GM19351 (cell line): ENCODE data around the gene FBP2.
"Not testable (repeated sequence)": the region's sequence is repeated elsewhere in the genome, so short reads cannot be mapped to it uniquely, and the experiment has no call there.

Experiments used
- ATAC-seq: cut with Tn5 transposase; IDR thresholded peaks from one replicate; pipeline ENCODE4 v1.9.1; 2021; ENCODE audit warnings: mild to moderate bottlenecking, moderate library complexity; ENCODE audit not compliant: unreplicated experiment

Gene FBP2

DNA sequence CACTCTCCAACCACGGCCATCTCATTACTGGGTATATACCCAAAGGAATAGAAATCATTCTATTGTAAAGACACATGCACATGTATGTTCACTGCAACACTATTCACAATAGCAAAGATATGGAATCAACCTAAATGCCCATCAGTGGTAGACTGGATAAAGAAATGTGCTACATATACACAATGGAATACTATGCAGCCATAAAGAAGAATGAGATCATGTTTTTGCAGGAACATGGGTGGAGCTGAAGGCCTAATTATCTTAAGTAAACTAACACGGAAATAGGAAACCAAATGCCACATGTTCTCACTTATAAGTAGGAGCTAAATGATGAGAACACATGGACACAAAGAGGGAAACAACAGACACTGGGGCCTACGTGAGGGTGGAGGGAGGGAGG lies 29.3 kb downstream of the FBP2 start:
- not testable (repeated sequence) for ATAC-seq

DNA sequence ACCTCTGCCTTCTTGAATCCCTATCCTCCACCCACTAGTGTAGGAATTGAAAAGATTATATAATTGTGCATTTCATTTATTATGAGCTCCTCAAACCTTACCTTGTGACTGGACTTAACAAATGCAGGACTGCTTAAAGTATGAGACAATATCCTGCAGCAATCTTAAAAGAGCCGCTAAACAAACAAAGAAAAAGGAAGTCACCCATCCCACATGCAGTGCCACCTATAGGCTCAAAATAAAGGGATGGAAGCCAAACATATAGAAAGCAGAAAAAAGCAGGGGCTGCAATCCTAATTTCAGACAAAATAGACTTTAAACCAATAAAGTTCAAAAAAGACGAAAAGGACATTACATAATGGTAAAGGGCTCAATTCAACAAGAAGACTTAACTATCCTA lies 30.1 kb downstream of the FBP2 start:
- no peak for ATAC-seq

DNA sequence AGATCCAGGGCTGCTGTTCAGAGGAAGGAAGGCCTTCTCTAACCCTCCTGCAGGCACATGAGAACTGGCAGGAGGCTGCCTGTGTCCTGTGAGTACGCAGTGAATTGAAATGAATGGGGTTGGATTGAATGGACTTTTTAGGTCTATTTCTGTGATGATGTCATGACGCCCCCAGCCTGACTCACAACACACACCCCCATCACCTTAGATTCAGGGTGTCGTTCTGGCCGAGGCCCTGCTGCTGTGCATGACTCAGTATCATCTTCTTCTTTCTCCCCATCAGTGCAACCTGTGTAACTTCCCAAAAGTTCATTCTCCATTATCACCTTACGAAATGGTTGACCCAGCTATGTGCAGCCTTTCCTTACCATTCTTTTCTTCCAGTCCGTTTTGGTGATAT lies 33.4 kb downstream of the FBP2 start:
- no peak for ATAC-seq

DNA sequence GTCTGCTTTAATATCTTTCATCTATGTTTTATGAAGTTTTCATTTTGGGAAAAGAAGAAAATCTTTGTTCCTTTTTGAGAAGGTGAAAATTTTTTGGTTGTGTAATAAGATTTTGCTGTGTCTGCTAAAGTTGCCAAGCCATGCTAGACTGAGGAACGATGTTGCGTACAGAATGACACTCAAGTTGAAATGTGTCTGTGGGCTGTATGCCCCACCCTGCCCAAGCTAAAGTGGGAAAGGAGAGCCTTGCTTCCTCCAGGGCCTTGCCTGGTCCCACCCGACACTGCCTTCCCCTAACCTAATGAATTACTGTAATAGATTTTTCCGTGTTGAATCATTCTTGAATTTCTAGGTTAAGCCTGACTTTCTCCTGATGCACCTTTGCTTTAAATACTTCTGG lies 36.2 kb downstream of the FBP2 start:
- ATAC-seq: no peak

DNA sequence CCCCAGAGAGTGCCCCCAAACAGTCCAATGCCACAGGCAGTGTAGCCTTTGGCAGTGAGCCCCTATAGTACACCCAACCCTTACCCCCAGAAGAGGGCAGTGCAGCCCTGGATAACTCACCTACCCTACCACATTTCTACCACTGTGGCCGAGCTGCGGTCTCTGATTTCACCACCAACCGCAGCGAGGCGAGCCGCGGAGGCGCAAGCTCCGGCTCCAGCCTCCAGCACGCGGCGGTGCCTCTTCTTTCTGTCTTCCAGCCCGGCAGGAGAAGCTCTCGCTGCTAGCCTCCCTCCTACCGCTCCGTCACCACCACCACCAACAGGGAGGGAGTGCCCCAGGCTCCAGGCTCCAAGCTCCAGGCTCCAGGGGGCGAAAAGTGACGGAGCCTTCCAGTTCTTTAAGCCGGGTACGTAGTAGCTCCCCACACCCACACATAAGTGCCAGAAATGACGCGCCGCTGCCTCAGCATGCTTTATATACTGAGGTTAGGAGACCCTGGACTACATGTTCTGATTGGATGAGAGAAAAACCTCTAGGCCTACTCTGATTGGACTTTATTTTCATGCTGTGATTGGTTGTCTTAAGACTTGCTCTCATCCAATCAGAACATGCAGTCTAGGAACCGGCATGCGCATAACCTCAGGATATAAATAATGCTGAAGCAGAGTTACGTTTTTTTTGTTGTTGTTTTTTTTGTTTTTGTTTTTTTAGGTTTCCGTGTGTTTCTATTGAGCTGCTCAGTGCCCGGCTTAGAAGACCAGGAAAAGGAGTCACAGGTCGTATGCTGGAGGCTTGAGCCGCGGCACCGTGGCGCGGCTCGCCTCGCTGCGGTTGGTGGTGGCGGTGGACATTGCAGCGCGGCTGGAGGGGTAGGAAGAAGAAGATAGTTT lies 38.9 kb downstream of the FBP2 start, which contains the start of gene PCAT7:
PCAT7 (plus strand) TSS at position 645 of the 893 bp plus-strand sequence.
- ATAC-seq: no peak

DNA sequence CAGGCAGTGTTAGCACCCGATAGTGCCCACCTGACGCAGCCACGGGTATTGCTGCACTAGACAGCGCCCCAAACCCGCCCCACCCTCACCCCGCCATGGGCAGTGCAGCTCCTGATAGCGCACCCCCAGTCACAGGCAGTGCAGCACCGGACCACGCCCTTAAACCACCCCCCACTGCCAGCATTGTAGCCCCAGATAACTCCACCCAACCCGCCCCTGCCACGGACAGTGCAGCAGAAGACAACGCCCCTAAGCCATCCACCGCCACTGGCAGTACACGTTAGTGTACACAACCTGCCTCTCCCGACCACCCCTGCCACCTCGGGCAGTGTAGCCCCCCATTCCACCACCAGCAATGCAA lies 39.6 kb downstream of the FBP2 start:
- no peak for ATAC-seq

DNA sequence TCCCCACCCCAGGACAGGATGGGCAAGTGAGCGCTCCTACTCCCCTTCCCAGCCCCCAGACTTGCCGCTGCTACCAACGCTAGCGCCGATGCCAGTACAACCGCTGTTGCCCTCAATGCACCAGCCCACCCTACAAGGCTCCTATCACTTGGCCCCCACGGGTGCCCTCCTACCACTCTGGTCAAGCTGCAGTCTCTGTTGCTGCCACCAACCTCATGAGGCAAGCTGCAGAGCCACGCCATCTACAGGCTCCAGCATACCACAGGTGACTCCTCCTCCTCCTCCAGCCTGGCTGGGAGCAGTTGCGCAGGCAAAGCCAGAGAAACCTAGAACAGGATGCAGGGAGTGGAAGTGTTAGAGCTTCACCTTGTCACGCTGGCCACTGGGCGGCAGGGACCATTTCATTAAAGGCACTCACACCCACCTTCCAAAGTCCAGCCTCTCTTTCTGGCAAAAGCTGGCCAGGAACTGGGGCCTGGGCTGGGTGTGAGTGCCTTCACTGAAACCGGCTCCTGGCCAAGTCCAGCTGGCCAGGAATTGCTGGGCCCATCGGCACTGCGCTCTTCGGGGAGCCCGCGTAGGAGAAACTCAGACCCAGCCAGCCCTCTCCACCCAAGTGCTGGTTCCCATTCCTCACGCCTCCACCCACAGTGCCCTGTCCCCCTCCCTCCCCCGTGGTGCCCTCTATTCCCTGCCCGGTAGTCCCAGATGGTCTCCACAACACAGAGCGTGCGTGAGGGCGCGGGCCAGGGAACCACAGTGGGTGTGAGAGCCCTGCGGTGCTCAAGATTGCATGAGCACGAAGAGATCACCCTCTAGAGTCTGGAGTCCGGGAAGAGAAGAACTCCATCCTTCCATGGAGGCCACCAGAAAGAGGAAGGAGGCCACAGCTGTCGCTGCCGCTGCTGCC lies 40.3 kb downstream of the FBP2 start:
- ATAC-seq: no peak

DNA sequence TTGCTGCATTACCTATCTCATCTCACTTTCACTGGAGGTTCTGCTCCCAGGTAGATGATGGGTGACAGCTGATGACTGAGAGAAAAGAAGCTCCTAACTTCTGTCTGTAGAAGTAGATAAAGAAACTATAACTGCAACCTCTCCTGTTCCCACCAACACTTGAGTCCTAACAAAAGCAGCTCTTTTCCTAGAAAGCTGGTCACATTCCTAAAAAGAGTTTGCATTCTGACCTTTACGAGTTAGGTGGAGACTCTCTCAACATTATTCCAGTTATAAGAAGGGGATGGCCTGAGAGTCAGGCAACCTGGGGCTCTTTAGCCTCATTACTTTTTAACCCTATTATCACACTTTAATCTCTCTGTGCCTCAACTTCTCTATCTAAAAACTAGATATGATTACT lies 47.7 kb downstream of the FBP2 start:
- ATAC-seq: no peak

DNA sequence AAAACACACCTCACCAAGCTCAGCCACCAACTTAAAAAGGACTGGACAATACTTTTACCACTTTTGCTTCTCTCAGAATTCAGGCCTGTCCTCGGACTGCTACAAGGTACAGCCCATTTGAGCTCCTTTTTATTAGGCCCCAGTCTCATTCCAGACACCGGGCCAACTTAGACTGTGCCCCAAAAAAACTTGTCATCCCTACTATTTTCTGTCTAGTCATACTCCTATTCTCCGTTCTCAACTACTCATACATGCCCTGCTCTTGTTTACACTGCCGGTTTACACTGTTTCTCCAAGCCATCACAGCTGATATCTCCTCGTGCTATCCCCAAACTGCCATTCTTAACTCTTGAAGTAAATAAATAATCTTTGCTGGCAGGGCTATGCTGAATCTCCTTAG lies 49.3 kb downstream of the FBP2 start:
- ATAC-seq: not testable (repeated sequence)

DNA sequence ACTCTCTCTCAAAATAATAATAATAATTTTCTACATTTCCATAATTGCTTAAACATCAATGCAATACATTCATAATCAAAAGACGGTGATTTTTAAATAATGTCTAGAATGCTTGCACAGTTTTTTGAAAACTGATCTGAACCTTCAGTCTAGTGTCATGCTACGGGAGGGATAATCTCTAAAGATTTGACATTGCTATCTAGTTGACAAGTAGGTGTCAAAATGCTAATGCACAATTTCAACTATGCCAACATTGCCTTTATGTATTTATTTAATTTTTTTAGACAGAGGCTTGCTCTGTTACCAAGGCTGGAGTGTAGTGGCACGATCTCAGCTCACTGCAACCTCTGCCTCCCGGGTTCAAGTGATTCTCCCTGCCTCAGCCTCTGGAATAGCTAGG lies 54.7 kb downstream of the FBP2 start:
- ATAC-seq: no peak

DNA sequence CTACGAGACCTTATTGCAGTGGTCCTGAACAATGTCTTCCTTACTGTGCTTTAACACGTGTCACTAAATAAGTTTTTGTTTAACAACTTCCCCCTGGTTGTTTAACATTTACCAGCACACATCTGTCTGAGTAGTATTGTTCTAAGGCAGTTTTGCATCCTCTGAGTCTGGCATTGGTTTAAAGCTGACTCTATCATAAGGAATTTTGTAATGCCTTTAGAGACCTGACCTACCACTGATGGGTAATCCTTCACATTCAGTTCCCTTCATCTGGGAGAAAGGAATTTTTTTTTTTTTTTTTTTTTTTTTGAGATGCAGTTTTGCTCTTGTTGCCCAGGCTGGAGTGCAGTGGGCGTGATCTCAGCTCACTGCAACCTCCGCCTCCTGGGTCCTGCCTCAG lies 58.7 kb downstream of the FBP2 start:
- no peak for ATAC-seq

DNA sequence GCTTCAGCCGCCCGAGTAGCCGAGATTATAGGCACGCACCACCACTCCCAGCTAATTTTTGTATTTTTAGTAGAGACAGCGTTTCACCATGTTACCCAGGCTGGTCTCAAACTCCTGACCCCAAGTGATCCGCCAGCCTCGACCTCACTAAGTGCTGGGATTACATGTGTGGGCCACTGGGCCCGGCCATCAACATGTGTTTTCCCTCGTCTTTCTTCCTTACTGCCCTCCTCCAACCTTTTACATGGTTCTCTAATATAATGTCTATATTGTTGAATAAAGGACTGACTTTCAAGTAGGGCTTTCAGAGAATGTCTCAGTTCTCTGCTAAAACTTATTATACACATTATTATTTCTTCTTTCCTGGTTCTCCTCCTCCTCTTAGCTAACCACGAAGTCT lies 60.0 kb downstream of the FBP2 start:
- no peak for ATAC-seq

DNA sequence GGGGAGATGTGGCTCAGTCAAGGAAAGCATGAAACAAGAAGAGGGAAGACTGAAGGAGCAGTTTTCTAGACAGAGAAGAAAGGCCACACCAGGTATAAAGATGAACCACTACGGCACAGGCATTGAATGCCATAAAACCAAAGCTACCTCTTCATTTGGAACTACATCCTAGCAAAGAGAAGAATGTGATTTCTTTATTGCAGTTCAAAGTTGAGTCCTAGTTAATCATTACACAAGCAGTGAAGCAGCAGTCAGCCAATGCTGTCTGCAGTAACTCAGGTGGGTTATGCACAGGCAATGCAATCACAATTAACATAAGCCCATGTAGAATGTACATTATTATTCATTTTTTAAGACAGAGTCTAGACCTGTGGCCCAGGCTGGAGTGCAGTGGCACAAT lies 60.5 kb downstream of the FBP2 start:
- ATAC-seq: no peak

DNA sequence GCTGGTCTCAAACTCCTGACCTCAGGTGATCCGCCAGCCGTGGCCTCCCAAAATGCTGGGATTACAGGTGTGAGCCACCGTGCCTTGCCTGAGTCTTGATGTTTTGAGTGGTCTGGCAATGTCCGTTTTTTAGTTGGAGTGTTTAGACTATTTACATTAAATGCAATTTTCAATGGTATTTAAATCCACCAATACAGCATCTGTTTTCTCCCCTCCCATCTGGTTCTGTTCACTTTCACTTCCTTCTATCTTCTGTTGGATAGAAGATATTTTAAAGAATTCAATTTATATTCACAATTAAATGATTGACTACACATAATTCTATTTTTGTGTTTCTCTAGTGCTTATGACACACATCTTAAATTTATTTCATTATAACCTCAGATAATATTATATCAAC lies 64.7 kb downstream of the FBP2 start:
- ATAC-seq: no peak

DNA sequence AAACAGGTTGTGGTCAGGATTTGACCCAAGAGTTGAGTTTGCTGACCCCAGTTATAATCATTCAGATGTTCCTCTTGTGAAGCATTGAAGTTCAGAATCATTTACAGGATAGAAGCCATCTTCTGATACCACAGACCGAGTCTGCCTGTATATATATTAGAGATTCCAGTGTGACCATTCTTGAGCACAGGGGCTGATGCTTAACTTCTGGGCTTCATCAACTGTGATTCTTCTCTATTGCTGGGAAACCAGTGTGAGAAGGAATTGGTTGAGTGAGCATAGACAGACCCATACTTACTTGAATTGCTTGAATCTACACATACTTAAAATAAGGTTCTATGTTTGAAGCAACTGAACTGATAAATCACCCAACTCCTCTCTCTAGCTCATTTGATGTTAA lies 66.7 kb downstream of the FBP2 start:
- no peak for ATAC-seq

DNA sequence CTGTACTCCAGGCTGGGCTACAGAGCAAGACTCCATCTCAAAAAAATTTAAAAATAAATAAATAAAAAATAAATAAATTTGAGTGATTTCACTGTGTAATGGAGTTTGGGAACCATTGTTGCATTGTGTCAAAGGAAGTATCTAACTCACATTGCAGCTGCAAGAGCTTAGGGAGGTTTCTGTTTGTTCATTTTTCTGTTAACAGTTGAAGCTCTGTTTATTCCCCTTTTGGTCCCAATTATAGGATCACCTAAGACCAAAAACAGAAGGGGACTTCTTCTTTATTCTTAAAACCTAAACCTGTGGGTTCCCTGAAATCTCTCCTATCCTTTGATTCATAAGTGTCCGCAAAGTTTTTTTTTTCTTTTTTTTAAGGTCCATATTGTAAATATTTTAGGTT lies 67.4 kb downstream of the FBP2 start:
- ATAC-seq: no peak

DNA sequence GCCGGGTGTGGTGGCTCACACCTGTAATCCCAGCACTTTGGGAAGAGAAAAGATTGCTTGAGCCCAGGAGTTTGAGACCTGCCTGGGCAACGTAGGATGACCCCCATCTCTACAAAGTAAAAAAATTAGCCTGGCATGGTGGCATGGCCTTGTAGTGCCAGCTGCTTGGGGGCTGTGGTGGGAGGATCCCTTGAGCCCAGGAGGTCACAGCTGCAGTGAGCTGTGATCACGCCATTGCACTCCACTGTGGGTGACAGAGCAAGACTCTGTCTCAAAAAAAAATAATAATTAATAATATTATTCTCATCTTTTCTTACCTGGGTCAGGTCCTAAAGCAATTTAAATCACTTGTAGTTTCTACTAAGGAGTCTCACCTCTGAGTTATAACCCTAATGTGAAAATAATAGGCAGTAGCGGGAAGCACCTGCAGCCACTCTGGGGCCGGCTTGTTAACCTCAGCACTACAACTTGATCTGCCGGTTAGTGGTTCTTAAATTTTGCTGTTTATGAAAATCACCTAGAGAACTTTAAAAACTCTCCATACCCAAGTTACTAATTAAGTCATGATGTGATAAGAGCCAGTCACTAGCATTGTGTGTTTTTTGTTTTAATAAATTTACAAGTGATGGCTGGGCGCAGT lies 68.1 kb downstream of the FBP2 start:
- no peak for ATAC-seq

DNA sequence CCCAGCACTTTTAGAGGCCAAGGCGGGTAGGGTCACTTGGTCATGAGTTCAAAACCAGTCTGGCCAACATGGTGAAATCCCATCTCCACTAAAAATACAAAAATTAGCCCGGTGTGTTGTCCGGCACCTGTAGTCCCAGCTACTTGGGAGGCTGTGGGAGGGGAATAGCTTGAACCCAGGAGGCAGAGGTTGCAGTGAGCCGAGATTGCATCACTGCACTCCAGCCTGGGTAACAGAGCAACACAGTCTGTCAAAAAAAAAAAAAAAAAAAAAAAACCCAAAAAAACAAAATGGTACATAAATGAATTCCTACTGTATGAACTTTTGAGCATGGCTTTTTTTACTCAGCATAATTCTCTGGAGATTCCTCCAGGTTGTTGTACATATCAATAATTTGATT lies 76.4 kb downstream of the FBP2 start:
- ATAC-seq: no peak

DNA sequence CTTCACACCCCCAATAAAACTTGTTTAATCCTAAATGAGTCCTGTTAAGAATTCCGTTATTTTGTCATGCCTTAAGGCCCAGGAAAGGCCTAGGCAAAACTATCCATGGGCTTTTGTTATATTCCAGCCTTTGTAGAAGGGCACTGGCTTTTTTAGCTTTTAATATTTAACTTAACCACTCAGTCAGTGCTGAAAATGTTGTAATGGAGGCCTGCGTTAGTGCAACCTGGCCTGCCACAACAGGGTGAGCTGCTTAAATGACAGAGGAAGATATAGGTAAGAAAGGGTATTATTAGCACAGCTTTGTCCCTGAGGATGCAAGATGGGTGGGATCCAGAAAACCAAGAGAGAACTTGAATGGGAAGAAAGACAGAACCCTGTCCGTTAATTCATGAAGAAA lies 78.9 kb downstream of the FBP2 start:
- ATAC-seq: no peak

DNA sequence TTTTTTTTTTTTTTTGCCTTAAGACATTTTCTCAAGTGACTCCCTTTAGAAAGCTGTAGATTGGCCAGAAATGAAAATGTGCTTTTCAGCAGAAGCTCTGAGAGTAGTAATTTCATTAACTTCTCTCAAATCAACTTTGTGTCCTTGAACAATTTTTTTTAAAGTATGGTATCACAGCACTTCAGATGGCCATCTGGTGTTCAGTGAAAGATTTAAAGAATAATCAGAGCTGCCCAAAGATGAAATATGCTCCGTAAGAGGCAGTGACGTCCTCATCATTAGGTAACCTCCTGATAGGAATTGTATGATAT lies 81.7 kb downstream of the FBP2 start:
- no peak for ATAC-seq

DNA sequence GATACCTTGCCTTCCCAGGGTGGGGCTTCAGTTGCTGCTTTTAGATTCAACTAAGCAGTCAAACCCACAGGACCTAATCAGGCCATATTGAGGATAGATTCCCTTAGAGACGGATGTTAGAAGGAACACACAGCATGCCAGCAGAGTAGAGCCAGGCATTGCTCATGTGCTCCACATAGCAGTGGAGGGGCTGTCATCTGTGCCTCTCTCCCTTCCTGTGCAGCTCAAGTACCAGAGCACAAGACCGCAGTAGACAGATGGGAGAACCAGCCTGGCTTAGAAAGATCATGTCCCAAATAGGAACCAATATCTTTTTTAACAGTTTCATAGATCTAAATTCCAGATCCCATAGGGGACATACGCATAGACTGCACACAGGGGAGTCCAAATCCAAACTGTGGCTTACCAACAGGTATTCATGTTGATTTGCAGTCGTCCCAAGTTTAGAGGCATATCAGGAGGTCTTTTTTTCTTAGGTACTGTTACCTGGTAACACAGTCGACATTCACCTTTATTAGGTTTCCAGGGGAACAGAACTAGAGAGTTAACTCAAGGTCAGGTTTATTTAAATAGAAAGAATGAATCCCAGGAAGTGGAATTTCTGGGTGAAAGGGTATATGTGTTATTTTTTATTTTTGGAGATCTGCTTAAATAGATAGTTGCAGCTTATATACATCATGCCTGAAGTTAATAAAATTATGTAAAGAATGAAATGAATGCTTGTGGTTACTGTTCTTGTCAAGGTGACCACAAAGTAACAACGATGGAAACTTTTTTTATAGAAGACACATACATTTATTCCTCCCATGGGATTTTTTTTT lies 82.3 kb downstream of the FBP2 start:
- no peak for ATAC-seq
